Dedifferentiated amniotic fluid mesenchymal stem cell (primary cell): Measurements from ENCODE around the gene FAS.

Source experiments
- DNase-seq: peaks from one replicate; pipeline ENCODE4 v3.0.0-alpha.2; 2016; ENCODE audit errors: extremely low spot score

FAS gene

DNA sequence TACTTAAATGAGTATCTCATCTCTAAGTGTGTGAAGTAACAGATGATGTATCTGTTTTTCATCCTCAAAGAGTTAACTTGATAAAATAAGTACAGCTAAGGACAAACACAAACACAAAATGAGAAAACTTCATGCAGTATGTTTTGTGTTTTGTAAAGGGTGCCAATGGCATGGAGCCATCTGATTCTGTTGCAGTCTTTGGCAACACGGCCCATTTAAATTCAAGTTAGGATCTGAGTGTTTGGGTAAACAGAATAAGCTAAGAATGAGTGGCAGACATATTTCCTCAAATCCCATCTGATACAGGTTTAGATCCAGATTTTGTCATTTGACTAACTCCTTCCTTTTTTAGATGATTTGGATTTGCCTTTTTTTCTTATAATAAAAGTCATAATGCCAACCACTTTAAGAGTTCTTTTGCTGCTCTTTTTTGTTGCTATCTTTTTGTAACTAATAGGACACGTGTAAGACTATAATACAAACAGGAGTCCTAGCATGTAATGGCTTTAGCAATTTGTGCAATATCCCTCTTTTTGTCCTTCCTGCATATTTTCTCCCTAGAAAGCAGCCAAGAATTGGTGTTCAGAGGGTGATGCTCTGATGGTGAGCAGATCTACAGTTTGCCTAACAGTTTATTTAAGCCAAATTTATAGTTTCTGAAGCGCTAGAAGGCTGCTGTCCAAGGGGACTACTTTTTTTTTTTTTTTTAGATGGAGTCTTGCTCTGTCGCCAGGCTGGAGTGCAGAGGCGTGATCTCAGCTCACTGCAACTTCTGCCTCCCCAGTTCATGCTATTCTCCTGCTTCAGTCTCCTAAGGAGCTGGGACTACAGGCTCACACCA lies 19.2 kb upstream of the FAS start:
- no peak for DNase-seq

- DNase-seq, result no peak
These were observed 16.6 kb upstream of the FAS start for GRCh38 chr10:88974012-88974411.

GRCh38 chr10:88974446-88975376 lies 15.9 kb upstream of the FAS start:
- DNase-seq, result no peak

DNA sequence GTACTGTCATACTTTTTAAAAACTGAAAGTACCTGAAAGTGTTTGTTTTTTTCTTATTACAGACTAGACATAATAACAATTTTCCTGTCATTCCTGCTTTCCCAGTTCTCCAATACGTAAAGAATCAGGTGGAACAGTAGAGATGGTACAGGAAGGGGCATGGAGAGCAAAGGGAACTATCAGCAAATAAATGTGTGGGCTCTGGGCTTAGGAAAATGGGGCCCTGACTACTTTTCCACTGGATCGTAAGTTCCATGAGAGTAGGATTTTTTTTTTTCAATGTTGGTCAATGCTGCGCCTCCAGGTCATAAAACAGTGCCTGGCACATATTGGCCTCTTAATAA lies 15.2 kb upstream of the FAS start:
- no peak for DNase-seq

DNA sequence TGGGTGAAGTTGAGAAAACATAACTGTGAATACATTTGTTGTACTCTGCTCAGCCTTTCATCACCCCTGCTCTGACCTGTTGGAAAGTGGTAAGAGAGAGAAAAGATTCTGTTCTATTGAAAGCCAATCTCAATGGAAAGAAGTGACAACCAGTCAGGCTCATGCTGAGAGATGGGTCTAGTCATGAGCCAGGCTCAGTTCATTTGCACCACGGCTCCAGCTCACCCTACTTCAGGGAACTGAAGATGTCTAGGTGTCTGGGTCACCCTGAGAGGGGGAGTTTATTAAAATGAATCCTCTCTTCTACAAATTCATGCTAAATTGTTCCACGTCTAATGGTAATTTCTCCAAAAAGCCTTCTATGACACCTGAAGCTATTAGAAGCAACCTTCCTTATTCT lies 12.1 kb upstream of the FAS start:
- no peak for DNase-seq

GRCh38 chr10:88979153-88979562 lies 11.4 kb upstream of the FAS start:
- peak; percentile 74 for DNase-seq

GRCh38 chr10:88979603-88980002 lies 11.0 kb upstream of the FAS start:
- DNase-seq, result no peak

GRCh38 chr10:88980247-88980646 lies 10.4 kb upstream of the FAS start:
- no peak for DNase-seq

GRCh38 chr10:88980800-88981199 lies 9.8 kb upstream of the FAS start:
- no peak for DNase-seq

- DNase-seq, result no peak
These were observed 9.2 kb upstream of the FAS start for GRCh38 chr10:88981435-88981834.

GRCh38 chr10:88982366-88982765 lies 8.2 kb upstream of the FAS start:
- no peak for DNase-seq

DNA sequence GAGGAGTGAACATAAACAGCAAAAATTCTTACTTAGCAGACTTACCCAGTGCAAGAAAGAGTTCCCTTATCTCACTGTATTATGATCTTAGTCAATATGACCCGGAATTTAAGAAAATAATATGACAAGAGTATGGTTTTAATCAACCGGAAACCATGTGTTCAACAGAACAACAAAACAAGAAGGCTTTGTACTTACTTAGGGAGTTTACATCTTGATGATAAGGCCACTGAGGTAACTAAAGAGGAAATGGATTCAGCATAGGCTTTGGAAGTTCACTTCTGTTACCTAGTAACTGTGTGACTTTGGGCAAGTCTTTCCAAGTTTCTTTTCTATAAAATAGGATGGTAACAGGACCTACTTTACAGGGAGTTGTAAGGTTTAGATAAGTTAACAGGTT lies 7.4 kb upstream of the FAS start:
- no peak for DNase-seq

GRCh38 chr10:88983939-88984338 lies 6.7 kb upstream of the FAS start:
- no peak for DNase-seq

DNA sequence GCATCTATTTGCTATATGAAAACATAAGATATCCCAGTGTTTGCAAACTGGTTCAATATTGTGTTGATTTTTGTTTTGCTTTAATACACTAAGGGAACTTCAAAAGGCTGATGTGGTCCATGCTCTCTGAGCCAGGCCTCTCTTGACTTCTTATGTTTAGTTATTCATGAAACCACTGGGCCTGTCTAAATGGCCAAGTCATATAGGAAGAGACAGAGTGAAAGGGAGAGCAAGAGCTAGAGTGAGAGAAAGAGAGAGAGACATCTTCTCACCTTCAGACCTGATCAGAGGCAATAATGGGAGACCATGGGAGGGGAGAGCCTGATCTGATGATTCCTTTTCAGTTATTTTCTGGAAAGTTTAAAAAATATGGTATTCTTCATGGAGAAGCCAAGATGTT lies 6.1 kb upstream of the FAS start:
- DNase-seq, result no peak

DNA sequence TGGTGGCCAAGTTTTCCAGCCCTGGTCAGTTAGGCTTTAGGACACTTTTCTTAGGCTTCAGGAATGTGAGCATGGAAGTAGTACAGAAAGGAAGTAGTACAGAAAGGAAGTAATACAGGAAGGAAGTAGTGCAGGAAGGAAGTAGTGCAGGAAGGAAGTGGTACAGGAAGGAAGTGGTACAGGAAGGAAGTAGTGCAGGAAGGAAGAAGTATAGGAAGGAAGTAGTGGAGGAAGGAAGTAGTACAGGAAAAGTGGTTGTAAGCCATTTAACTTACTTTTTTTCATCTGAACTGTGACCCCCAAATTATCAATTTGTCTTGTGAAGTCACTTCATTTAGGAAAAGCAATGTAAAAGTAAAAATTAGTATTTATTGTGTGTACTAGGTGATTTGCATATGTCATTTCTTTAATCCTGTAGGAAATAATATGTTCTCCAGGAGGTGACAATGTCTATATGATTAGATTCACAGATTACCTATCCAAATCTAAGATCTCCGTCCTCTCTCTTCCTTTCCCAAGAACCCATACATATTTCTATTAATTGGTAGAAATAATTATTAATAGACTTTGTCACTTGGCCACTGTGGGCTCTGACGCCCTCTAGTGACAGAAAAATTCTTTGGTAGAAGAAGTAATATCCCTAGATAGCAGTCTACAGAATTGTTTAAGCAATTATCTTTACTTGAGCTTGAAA lies 3.9 kb upstream of the FAS start:
- DNase-seq, result no peak

GRCh38 chr10:88987243-88987725 lies 3.3 kb upstream of the FAS start:
- no peak for DNase-seq

DNA sequence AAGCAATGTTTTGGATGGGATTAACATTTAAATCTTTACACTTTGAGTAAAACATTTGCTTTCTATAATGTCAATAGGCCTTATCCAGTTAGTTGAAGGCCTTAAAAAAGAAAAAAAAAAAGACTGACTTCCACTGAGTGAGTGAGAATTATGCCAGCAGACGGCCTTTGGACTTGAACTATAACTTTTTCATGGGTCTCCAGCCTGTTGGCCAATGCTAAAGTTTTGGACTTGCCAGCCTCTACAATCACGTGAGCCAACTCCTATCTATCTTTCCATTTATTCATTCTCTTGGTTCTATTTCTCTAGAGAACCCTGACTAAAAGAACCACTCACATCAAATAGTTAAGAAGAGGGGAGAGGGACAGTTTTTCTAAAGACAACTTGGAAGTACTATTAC lies 2.8 kb upstream of the FAS start:
- no peak for DNase-seq

- no peak for DNase-seq
These were observed 1.2 kb upstream of the FAS start for GRCh38 chr10:88989423-88989822.

GRCh38 chr10:88989824-88990383 lies 694 bp upstream of the FAS start:
- peak; percentile 87 for DNase-seq

DNA sequence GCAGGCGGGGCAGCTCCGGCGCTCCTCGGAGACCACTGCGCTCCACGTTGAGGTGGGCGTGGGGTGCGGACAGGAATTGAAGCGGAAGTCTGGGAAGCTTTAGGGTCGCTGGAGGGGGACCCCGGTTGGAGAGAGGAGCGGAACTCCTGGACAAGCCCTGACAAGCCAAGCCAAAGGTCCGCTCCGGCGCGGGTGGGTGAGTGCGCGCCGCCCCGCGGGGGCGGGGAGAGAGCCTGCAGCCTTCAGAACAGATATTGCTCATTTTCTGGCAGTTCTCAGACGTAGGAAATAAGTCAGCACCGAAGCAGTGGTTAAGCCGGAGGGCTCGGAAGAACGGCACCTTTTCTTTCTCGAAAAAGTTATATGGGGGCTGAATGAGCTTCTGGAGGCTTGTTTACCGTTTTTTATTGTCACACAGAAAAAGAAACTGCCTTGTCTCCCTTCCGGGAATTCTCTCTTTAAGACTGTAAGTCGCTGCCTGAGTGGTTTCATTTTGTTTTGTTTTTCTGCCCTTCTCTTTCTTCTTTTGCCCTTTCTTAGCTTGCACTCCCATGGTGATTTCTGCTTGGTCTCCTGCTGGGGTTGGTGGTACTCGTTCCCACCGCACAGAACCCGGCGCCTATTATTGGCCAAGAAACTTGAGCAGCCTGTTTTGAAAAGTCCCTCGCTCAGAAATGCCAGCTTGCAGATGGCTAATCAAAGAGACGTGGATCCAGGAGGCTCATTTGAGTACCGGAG lies 732 bp downstream of the FAS start:
- DNase-seq, result peak; percentile 59

DNA sequence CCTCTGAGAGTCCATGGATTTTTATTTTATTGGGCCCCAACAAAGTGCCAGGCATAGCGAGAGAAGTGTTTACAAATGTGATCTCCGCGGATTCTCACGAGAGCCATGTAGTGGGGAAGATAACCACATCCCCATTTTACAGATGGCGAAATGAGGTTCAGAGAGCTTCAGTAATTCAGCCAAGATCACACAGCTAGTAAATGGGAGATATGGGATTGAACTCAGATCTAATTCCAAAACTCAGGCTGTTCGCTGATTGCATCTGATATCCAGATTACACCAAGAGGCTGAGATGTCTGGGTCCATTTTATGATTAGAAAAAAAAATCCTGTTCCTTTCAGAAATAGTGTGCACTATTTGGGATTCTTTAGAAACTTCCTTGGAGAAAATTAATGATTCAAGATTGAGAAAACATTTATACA lies 1.3 kb downstream of the FAS start:
- DNase-seq, result no peak
